Measurements from ENCODE around the gene PHAF1. TPM values are rescaled to one million over a fixed set of nuclear protein-coding genes. Genes with fewer than 3 reads are reported as not detected.

PHAF1 gene
- total RNA-seq, 1 experiment from 2014 or later = 21.9 TPM

DNA sequence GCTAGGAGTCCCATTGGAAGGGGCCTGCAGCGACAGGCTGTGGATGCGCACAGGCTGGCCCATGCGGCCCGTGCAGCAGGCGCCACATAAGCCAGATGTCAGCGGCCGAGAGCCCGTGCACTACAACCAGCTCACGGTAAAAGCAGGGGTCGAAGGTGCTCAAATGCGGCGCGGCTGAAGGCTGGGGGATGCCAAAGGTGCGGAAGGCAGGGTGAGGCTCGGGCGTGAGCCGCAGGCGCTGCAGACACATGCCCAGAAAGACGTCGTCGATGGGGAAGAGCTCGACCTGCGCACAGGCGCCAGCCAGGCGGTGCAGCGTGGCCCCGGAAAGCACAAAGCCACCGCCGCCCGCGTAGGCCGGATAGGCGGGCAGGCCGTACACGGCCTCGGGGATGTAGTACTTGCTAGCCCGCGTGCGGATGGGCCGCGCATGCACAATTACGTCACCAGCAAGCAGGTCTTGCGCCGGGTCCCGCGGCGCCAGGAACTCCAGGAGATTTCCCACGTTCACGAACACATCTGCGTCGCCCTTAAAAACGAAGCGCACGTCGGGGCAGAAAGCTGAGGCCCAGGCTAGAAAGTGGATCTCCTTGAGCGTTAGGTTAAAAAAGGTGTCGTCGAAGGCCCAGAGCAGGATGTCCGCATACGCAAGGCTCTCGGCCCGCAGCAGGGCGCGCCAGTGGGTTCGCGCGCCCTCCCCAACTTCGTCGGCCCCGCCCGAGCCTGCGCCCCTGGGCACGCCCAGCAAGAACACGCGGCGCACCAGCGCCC is 39.7 kb downstream of the PHAF1 start:
- Mint-ChIP-seq H3K27ac (ENCODE audit: unreplicated experiment) (no peak overlapping the region), H3K27me3 (ENCODE audit: unreplicated experiment) (no peaks in the 10 kb centered on the region), H3K9me3 (ENCODE audit: low read depth, unreplicated experiment) (no peaks in the 10 kb centered on the region), H3K4me1 (ENCODE audit: low read depth, unreplicated experiment) (no peaks in the 10 kb centered on the region), H3K4me3 (ENCODE audit: low read depth, unreplicated experiment) (peak overlapping the region; percentile 71), H3K36me3 (ENCODE audit: insufficient read depth, unreplicated experiment) (peaks cover 48% of the 10 kb centered on the region)
- TF ChIP-seq, protein P1, sequence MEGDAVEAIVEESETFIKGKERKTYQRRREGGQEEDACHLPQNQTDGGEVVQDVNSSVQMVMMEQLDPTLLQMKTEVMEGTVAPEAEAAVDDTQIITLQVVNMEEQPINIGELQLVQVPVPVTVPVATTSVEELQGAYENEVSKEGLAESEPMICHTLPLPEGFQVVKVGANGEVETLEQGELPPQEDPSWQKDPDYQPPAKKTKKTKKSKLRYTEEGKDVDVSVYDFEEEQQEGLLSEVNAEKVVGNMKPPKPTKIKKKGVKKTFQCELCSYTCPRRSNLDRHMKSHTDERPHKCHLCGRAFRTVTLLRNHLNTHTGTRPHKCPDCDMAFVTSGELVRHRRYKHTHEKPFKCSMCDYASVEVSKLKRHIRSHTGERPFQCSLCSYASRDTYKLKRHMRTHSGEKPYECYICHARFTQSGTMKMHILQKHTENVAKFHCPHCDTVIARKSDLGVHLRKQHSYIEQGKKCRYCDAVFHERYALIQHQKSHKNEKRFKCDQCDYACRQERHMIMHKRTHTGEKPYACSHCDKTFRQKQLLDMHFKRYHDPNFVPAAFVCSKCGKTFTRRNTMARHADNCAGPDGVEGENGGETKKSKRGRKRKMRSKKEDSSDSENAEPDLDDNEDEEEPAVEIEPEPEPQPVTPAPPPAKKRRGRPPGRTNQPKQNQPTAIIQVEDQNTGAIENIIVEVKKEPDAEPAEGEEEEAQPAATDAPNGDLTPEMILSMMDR (IDR thresholded peaks at IDR 0.05; ENCODE audit: unreplicated experiment) = no peak
- CTCF ChIA-PET = interaction anchor here (0.6 kb wide), 1 partner anchor 56 kb away, joined by 3 read pairs; no protein-coding TSS in a partner anchor
- intact Hi-C loops (cut with micrococcal nuclease; ENCODE audit: unreplicated experiment) = loop anchor here (5.0 to 10.0 kb wide), 2 partner anchors 135 to 172 kb away; no protein-coding TSS in a partner anchor
- no peak for DNase-seq
- TSS peak; percentile 28 for BruUV-seq (replicated peaks)

GRCh38 chr16:67150047-67150832 is 40.5 kb downstream of the PHAF1 start:
- H3K27ac Mint-ChIP-seq (ENCODE audit: unreplicated experiment) = no peak overlapping the region

DNA sequence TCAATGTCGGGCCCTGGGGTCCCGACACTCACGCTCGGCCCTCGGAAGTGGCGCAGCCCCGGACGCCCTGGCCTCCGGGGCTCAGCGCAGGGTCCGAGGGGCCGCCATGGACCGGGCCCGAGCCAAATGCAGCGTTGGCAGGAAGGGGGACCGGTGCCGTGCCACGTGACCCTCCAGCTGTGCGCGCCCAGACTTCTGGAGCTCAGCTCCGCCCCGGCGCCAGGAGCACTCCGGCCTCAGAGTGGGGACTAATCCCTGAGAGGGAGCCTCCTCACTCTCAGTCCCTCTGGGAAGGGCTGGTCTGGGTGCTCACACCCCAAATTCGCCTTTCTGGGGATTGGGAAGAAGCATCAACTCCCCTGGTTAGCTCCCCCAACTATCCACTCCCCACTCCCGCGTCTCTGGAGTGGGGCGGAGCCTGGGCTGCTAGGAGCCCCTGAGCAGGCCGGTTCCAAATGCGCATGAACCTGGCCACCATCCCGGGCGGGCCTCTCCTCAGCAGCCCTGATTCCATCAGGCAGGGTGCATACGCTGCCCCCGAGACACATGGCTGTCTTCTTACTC is 41.2 kb downstream of the PHAF1 start, which contains the start of gene B3GNT9:
TSS of gene B3GNT9 (minus strand) at position 166 of the 564 bp plus-strand sequence. CDS start 513 bp downstream, outside the sequence.
- Mint-ChIP-seq H3K27ac (ENCODE audit: unreplicated experiment) (no peak within 1 kb of the TSS), H3K4me1 (ENCODE audit: low read depth, unreplicated experiment) (peaks cover 4% of the 10 kb centered on the region), H3K4me3 (ENCODE audit: low read depth, unreplicated experiment) (peak within 1 kb of the TSS; percentile 71), H3K9me3 (ENCODE audit: low read depth, unreplicated experiment) (no peaks in the 10 kb centered on the region), H3K27me3 (ENCODE audit: unreplicated experiment) (no peaks in the 10 kb centered on the region), H3K36me3 (ENCODE audit: insufficient read depth, unreplicated experiment) (peaks cover 38% of the 10 kb centered on the region)
- no TSS peak for BruUV-seq (replicated peaks)
- intact Hi-C loops (cut with micrococcal nuclease; ENCODE audit: unreplicated experiment) = loop anchor here (5.0 to 10.0 kb wide), 2 partner anchors 136 to 174 kb away; no protein-coding TSS in a partner anchor
- DNase-seq = peak; percentile 54
- TF ChIP-seq, protein P1 (IDR thresholded peaks at IDR 0.05; ENCODE audit: unreplicated experiment) = no peak
- CTCF ChIA-PET = interaction anchor here (0.6 to 1.1 kb wide), 4 partner anchors 10 to 185 kb away, joined by 3 to 4 read pairs (median 3); no protein-coding TSS in a partner anchor

More at GRCh38 chr16:67150047-67150832, 40.5 kb downstream of the PHAF1 start:
- CTCF ChIA-PET = interaction anchor here (0.6 to 1.0 kb wide), 3 partner anchors 11 to 184 kb away, joined by 3 read pairs; no protein-coding TSS in a partner anchor
- BruUV-seq (replicated peaks) = no TSS peak
- Mint-ChIP-seq H3K4me1 (ENCODE audit: low read depth, unreplicated experiment) (no peaks in the 10 kb centered on the region), H3K9me3 (ENCODE audit: low read depth, unreplicated experiment) (no peaks in the 10 kb centered on the region), H3K4me3 (ENCODE audit: low read depth, unreplicated experiment) (peak overlapping the region; percentile 71), H3K36me3 (ENCODE audit: insufficient read depth, unreplicated experiment) (peaks cover 43% of the 10 kb centered on the region), H3K27me3 (ENCODE audit: unreplicated experiment) (no peaks in the 10 kb centered on the region)
- TF ChIP-seq, protein P1 (IDR thresholded peaks at IDR 0.05; ENCODE audit: unreplicated experiment) = no peak
- intact Hi-C loops (cut with micrococcal nuclease; ENCODE audit: unreplicated experiment) = loop anchor here (5.0 to 10.0 kb wide), 2 partner anchors 135 to 173 kb away; no protein-coding TSS in a partner anchor
- peak; percentile 61 for DNase-seq

Data from Calu3 (cell line).